DMS 273 (cell line): ENCODE measurements around the gene PARP14.
"Not testable (repeated sequence)": the region's sequence is repeated elsewhere in the genome, so short reads cannot be mapped to it uniquely, and the experiment has no call there.

Experiments used
- DNase-seq: peaks from one replicate; lab custom pipeline; 2025; ENCODE audit not compliant: unreplicated experiment; lab: John Stamatoyannopoulos, UW

PARP14 gene

GRCh38 chr3:122714273-122714672, 33.6 kb downstream of the PARP14 start:
- no peak for DNase-seq

GRCh38 chr3:122716667-122717066, 36.0 kb downstream of the PARP14 start:
- DNase-seq = no peak

- DNase-seq = no peak
Measured at GRCh38 chr3:122719273-122719921, 38.8 kb downstream of the PARP14 start.

DNA sequence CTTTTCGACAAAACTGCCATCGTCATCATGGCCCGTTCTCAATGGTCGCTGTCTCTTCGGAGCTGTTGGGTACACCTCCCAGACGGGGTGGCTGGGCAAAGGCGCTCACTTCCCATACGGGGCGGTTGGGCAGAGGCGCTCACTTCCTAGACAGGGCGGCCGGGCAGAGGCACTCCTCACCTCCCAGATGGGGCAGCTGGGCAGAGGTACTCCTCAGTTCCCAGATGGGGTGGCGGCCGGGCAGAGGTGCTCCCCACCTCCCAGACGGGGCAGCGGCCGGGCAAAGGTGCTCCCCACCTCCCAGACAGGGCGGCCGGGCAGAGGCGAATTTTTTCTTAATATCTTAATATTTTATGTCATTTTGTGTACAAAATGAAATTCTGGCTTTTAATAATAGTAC, 44.5 kb downstream of the PARP14 start:
- no peak for DNase-seq

- no peak for DNase-seq
Measured at GRCh38 chr3:122727294-122727693, 46.7 kb downstream of the PARP14 start.

GRCh38 chr3:122727766-122728165, 47.1 kb downstream of the PARP14 start:
- no peak for DNase-seq

DNA sequence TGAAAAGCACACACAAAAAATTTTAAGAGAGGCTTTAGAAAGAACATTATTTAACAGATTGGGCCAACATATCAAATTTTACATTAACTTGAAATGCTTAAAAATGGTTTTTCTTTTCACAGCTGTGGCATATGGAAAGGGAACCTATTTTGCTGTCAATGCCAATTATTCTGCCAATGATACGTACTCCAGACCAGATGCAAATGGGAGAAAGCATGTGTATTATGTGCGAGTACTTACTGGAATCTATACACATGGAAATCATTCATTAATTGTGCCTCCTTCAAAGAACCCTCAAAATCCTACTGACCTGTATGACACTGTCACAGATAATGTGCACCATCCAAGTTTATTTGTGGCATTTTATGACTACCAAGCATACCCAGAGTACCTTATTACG, 47.5 kb downstream of the PARP14 start:
- no peak for DNase-seq

- DNase-seq = no peak
Measured at GRCh38 chr3:122728756-122729514, 48.3 kb downstream of the PARP14 start.

GRCh38 chr3:122730240-122730639, 49.6 kb downstream of the PARP14 start:
- DNase-seq = no peak

DNA sequence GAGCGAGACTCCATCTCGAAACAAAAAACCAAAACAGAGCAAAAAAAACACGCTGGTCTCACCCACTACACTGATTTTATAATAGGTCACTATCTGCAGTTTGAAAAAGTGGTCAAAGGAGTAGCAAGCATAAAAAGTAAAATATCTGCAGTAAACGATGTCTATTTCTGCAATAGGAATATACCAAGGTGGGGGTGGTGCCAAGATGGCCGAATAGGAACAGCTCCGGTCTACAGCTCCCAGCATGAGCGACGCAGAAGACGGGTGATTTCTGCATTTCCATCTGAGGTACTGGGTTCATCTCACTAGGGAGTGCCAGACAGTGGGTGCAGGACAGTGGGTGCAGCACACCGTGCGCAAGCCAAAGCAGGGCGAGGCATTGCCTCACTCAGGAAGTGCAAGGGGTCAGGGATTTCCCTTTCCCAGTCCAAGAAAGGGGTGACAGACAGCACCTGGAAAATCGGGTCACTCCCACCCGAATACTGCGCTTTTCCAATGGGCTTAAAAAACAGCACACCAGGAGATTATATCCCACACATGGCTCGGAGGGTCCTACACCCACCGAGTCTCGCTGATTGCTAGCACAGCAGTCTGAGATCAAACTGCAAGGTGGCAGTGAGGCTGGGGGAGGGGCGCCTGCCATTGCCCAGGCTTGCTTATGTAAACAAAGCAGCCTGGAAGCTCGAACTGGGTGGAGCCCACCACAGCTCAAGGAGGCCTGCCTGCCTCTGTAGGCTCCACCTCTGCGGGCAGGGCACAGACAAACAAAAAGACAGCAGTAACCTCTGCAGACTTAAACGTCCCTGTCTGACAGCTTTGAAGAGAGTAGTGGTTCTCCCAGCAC, 52.3 kb downstream of the PARP14 start:
- DNase-seq = not testable (repeated sequence)

DNA sequence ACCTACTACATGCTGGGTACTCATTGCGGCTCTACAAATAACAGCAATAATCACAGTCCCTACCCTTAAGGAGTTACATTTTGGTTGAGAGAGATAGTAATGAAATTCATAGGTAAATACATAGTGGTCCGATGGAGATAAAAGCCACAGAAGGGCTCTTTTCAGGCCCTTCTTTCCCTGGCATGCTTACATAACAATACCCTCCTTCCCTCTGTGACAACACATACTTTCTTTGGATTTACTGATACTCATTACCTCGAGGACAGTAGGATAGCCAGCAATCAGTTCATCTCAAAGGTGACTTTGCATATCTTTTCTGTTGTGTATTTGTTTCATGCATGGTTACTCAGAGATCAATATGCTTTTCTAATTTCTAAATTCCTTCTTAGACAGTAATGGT, 58.5 kb downstream of the PARP14 start:
- no peak for DNase-seq

- no peak for DNase-seq
Measured at GRCh38 chr3:122742234-122742633, 61.6 kb downstream of the PARP14 start.

DNA sequence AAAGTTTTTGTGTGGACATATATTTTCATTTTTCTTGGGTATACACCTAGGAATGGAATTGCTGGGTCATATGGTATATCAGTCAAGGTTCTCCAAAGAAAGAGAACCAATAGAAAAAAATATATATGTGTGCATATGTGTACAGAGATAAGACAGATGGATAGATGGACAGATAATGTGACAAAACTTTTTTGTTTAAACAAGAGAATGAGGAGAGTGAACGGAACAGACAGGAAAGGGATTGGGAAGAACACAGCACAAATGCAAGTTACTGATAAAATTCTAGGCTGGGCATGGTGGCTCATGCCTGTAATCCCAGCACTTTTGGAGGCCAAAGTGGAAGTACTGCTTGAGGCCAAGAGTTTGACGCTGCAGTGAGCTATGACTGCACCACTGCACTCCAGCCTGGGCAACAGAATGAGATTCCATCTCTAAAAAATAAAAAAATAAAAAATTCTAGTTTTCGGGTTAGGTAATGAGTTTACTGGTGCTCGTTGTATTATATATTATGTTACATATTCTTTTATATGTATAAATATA, 63.0 kb downstream of the PARP14 start:
- DNase-seq = no peak

DNA sequence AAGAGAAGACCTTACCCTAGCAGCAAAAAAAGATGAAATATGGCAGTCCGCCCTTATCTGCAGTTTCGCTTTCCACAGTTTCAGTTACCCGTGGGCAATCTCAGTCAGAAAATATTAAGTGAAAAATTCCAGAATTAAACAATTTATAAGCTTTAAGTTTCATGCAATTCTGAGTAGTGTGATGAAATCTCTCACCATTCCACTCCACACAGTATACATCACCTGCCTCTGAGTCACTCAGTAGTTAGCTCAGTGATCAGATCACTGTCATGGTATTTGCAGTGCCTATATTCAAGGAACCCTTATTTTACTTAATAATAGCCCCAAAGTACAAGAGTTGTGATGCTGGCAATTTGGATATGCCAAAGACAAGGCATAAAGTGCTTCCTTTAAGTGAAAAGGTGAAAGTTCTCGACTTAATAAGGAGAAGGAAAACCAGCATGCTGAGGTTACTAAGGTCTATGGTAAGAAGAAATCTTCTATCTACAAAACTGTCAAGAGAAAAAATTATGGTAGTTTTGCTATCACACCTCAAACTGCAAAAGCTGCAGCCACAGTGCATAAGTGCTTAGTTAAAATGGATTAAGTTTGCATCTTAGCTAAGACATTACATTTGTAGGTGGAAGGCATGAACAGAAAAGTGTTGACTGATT, 64.9 kb downstream of the PARP14 start:
- no peak for DNase-seq

DNA sequence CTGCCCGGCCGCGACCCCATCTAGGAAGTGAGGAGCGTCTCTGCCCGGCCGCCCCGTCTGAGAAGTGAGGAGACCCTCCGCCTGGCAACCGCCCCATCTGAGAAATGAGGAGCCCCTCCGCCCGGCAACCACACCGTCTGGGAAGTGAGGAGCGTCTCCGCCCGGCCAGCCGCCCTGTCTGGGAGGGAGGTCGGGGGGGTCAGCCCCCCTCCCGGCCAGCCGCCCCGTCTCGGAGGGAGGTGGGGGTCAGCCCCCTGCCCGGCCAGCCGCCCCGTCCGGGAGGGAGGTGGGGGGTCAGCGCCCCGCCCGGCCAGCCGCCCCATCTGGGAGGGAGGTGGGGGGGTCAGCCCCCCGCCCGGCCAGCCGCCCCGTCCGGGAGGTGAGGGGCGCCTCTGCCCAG, 66.7 kb downstream of the PARP14 start:
- not testable (repeated sequence) for DNase-seq

DNA sequence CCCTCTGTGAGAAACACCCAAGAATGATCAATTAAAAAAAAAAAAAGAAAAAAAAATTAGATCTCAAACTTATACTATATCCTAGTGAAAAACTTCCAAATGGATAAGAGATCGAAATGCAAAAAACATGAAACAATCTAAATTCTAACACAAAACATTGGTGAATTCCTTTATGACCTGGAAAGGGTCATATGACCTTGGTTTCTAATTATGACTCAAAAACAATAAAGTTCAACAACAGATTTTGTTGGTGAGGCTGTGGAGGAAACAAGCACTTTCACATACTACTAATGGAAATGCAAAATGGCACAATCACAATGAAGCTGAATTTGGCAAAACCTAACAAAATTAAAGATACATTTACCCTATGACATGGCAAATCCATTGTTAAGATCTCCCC, 67.7 kb downstream of the PARP14 start:
- no peak for DNase-seq

- DNase-seq = no peak
Measured at GRCh38 chr3:122754929-122755328, 74.3 kb downstream of the PARP14 start.

DNA sequence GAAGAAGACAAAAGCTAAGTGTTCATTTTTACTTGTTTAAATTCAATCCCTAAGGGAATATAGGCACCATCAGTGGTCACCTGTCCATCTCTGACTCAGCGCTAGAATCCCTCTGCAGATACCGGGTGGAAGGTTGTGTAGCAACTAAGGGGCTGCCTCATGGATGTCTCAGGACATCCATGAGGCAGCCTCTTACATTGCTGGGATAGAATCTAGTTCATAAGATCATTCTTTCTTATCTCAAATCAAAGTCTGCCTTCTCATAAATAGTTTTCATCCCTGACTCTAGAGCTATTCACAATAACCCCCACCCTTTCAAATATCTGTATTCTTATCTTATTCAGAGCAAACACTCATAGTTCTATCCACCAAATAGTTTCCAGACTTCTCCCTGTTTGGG, 74.9 kb downstream of the PARP14 start:
- no peak for DNase-seq

GRCh38 chr3:122758877-122759560, 78.4 kb downstream of the PARP14 start:
- DNase-seq = no peak

DNA sequence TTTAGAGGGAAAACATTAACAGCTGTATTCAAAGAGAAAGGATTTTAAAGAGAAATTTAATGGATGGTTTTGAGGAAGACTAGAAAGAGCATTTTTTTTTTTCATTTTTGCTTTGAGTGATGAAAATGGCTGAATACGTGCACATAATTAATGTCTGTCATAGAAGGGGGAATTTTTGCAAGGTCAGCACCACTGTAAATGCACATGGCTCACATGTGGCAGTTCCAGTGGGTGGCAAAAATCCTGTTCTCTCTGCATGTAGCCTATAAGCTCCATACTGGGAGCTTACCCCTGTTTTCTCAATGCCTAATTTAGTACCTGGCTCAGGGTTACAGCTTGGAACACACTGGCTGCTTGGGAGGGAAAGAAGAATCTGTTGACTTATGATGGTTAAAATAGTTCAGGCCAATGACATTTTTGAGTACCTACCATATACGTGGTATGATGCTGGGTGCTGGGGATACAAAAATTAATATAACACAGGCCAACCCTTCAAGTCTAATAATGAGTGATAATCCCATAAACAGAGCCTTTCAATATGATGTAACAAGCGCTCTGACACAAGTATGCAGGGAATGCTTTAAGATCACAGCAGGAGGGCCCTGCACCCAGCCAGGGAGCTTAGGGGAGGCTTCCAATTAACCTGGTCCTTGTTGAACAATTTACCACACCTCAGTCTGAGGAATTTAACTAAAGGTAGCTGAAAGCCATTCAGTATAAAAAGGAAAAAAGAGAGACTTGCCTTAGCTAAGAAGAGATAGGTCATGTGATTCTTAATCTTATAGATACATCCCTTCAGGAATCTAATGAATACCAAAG, 80.0 kb downstream of the PARP14 start:
- DNase-seq = no peak
